ENCODE results near the gene SATB1.
A peak's percentile ranks its signal among the peaks of the same experiment; 100 is the strongest.

SATB1 gene

GRCh38 chr3:18431266-18431665 lies 6.1 kb upstream of the SATB1 start:
- Histone ChIP-seq H3K9ac (ENCODE audit: low read depth, low read length, poor library complexity, severe bottlenecking) (no peak overlapping the region), H3K36me3 (ENCODE audit: insufficient read depth, low read length) (no peaks in the 10 kb centered on the region), H3F3A (ENCODE audit: low read depth) (peaks cover 12% of the 10 kb centered on the region), H3K9me2 (replicated peaks; ENCODE audit: low read depth, low read length) (no peaks in the 10 kb centered on the region), H4K20me1 (ENCODE audit: insufficient read depth, low read length, poor library complexity, severe bottlenecking) (peaks cover 13% of the 10 kb centered on the region), H3K79me2 (ENCODE audit: insufficient read depth, low read length) (peaks cover 97% of the 10 kb centered on the region), H3K27me3 (ENCODE audit: insufficient read depth, low read length, poor library complexity, severe bottlenecking) (no peaks in the 10 kb centered on the region), H3K4me1 (ENCODE audit: insufficient read depth, low read length, poor library complexity, severe bottlenecking) (peaks cover 86% of the 10 kb centered on the region), H3K9me3 (ENCODE audit: insufficient read depth, low read depth, low read length) (no peaks in the 10 kb centered on the region), H2AFZ (ENCODE audit: low read length) (no peak overlapping the region), H3K4me3 (ENCODE audit: low read length, poor library complexity, severe bottlenecking) (no peak overlapping the region), H3K4me2 (ENCODE audit: low read depth, low read length, poor library complexity, severe bottlenecking) (peak overlapping the region; percentile 96)
- TF ChIP-seq EZH2phosphoT487 (IDR thresholded peaks at IDR 0.05; ENCODE audit: borderline replicate concordance), result no peak
- no peak for TF ChIP-seq CTCF (conservative IDR thresholded peaks at IDR 0.05; ENCODE audit: low read length)

DNA sequence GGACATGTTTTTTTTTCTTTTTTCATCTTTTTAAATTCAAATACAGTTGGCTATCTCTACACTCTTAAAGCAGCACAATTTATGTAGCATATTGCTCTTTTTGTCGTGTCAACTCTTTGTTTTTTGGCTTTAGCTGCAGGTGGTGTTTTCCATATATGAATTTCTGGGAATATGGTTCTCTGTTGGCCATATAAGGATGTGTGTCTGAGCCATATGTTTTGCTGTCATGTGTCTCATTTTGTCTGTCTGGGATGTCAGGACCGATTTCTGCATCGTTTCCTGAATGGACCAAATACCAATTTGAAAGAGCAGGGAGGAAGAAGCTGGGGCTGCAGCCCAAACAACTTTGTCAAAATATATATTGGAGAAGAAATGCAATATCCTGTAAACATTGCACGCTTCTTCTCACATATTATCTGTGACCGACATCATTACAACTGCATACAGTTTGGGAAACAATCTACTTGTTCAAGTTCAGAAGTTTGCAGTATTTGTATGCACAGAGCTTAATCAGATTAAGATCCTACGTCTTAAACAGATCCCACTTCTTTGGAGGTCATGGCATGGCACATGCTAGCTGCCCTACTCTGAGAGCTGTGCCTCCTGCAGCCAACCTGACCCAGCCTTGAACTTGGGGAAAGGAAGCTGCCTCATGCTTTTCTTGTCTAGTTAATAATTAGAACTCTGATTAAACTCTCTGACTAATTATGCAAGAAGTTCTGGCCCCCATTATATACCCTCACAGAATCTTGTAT lies 4.0 kb upstream of the SATB1 start:
- peaks cover 6% of the 10 kb centered on the region for H4K20me1 ChIP-seq (ENCODE audit: insufficient read depth, low read length, poor library complexity, severe bottlenecking)
- H3K4me3 ChIP-seq (ENCODE audit: low read length, poor library complexity, severe bottlenecking), result no peak overlapping the region
- no peak overlapping the region for H3K4me2 ChIP-seq (ENCODE audit: low read depth, low read length, poor library complexity, severe bottlenecking)
- no peak for TF ChIP-seq EZH2phosphoT487 (IDR thresholded peaks at IDR 0.05; ENCODE audit: borderline replicate concordance)
- TF ChIP-seq CTCF (conservative IDR thresholded peaks at IDR 0.05; ENCODE audit: low read length), result no peak
- peaks cover 71% of the 10 kb centered on the region for H3K4me1 ChIP-seq (ENCODE audit: insufficient read depth, low read length, poor library complexity, severe bottlenecking)
- no peaks in the 10 kb centered on the region for H3K9me3 ChIP-seq (ENCODE audit: insufficient read depth, low read depth, low read length)
- no peaks in the 10 kb centered on the region for H3K27me3 ChIP-seq (ENCODE audit: insufficient read depth, low read length, poor library complexity, severe bottlenecking)
- peaks cover 17% of the 10 kb centered on the region for H3F3A ChIP-seq (ENCODE audit: low read depth)
- no peaks in the 10 kb centered on the region for H3K9me2 ChIP-seq (replicated peaks; ENCODE audit: low read depth, low read length)
- H3K9ac ChIP-seq (ENCODE audit: low read depth, low read length, poor library complexity, severe bottlenecking), result no peak overlapping the region
- no peak overlapping the region for H2AFZ ChIP-seq (ENCODE audit: low read length)
- H3K36me3 ChIP-seq (ENCODE audit: insufficient read depth, low read length), result no peaks in the 10 kb centered on the region
- H3K79me2 ChIP-seq (ENCODE audit: insufficient read depth, low read length), result peaks cover 88% of the 10 kb centered on the region

GRCh38 chr3:18428036-18428435 lies 2.9 kb upstream of the SATB1 start:
- Histone ChIP-seq H3K4me1 (ENCODE audit: insufficient read depth, low read length, poor library complexity, severe bottlenecking) (peaks cover 65% of the 10 kb centered on the region), H3K27me3 (ENCODE audit: insufficient read depth, low read length, poor library complexity, severe bottlenecking) (no peaks in the 10 kb centered on the region), H3K9ac (ENCODE audit: low read depth, low read length, poor library complexity, severe bottlenecking) (no peak overlapping the region), H4K20me1 (ENCODE audit: insufficient read depth, low read length, poor library complexity, severe bottlenecking) (peaks cover 12% of the 10 kb centered on the region), H2AFZ (ENCODE audit: low read length) (no peak overlapping the region), H3K9me3 (ENCODE audit: insufficient read depth, low read depth, low read length) (no peaks in the 10 kb centered on the region), H3K9me2 (replicated peaks; ENCODE audit: low read depth, low read length) (no peaks in the 10 kb centered on the region), H3F3A (ENCODE audit: low read depth) (peaks cover 17% of the 10 kb centered on the region), H3K36me3 (ENCODE audit: insufficient read depth, low read length) (no peaks in the 10 kb centered on the region), H3K79me2 (ENCODE audit: insufficient read depth, low read length) (peaks cover 88% of the 10 kb centered on the region), H3K4me3 (ENCODE audit: low read length, poor library complexity, severe bottlenecking) (no peak overlapping the region), H3K4me2 (ENCODE audit: low read depth, low read length, poor library complexity, severe bottlenecking) (no peak overlapping the region)
- TF ChIP-seq EZH2phosphoT487 (IDR thresholded peaks at IDR 0.05; ENCODE audit: borderline replicate concordance) (no peak), CTCF (conservative IDR thresholded peaks at IDR 0.05; ENCODE audit: low read length) (no peak)
